ENCODE data around the gene LYST. TPM values are rescaled to one million over a fixed set of nuclear protein-coding genes. Genes with fewer than 3 reads are reported as not detected.

The LYST gene
- total RNA-seq, 2 experiments from 2014 or later = 63.8 to 76.2 TPM

DNA sequence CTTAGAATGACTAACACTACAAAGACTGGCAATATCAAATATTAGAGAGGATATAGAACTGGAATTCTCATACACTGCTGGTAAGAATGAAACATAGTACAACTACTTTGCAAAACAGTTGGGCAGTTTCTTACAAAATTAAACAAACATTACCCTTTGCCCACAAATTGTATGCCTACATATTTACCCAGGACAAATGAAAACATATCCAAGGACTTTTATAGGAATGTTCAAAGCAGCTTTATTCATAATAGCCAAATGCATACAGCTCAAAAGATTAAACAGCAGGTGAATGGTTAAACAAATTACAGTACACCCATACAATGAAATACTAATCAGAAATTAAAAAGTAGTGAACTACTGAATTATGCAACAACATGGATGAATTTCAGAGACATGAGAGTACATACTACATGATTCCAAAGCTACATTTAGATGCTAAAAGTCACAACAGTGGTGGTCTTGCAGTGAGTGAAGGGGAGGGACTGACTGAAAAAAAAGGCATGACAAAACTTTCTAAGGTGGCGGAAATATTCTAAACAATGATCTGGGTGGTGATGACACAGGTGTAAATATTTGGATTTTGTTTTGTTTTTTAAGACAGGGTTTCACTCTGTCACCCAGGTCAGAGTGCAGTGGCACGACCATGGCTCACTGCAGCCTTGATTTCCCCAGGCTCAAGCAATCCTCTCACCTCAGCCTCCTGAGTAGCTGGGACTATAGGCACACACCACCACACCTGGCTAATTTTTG is 40.4 kb downstream of the LYST start:
- Mint-ChIP-seq H3K27me3 (no peaks in the 10 kb centered on the region), H3K4me3 (no peak overlapping the region), H3K27ac (no peak overlapping the region), H3K36me3 (peaks cover 34% of the 10 kb centered on the region), H3K4me1 (peaks cover 9% of the 10 kb centered on the region), H3K9me3 (no peaks in the 10 kb centered on the region)
- DNase-seq = no peak

DNA sequence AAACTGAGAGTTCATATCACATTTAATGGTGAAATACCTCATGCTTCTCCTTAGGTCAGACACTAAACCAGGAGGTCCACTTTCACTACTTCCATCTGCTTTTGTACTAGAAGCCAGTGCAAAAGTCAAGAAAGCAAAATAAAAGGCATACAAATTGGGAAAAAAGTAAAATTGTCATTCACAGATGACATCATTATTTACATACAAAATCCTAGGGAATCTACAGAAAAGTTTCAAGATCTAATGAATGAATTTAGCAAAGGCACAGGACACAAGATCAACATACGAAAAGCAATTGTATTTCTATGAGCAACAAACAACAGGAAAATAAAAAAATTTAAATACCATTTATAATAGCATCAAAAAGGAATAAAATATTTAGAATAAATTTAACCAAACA is 41.5 kb downstream of the LYST start:
- no peak for DNase-seq
- peaks cover 3% of the 10 kb centered on the region for H3K4me1 Mint-ChIP-seq

DNA sequence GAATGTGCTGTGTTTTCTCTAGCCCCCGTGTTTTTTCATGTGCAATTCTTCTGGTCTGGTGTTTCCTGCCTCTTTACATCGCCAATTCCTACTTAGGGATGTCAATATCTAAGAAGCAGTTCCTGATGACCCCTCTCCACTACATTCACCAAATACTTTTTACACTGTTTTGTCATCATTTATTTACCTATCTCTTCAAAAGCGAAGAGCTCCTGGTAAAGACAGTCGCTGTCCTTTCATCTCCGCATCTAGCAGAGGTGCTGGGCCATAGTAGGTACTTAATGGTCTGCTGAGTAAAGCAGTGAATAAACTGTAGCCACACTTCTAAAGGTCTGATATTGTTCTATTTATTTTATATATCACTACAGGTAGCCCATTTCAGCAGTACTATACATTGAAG is 43.0 kb downstream of the LYST start:
- Mint-ChIP-seq H3K4me1 (peaks cover 6% of the 10 kb centered on the region), H3K27ac (no peak overlapping the region), H3K4me3 (no peak overlapping the region)

More for the DNA sequence above, 41.5 kb downstream of the LYST start:
- H3K4me3 Mint-ChIP-seq = no peak overlapping the region
- no peaks in the 10 kb centered on the region for H3K9me3 Mint-ChIP-seq
- H3K27ac Mint-ChIP-seq = no peak overlapping the region
- H3K27me3 Mint-ChIP-seq = no peaks in the 10 kb centered on the region
- peaks cover 28% of the 10 kb centered on the region for H3K36me3 Mint-ChIP-seq

DNA sequence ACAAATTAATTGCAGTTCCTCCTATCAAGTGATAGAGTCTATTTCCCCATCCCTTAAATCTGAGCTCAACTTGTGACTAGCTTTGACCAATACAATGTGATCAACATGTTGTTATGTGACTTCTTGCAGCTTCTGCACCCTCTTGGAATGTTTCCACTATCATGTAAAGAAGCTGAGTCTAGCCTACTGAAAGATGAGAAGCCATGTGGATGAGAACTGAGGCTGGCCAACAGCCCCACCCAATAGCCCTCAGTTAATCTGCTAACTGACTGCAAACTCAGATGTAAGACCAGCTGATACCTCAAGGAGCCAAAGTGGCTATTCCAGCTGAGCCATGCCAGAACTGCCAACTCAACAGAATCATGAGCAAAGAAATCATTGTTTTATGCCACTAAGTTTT is 44.0 kb downstream of the LYST start:
- Mint-ChIP-seq H3K27me3 (no peaks in the 10 kb centered on the region), H3K9me3 (no peaks in the 10 kb centered on the region), H3K4me3 (no peak overlapping the region), H3K36me3 (peaks cover 20% of the 10 kb centered on the region), H3K4me1 (peaks cover 6% of the 10 kb centered on the region), H3K27ac (no peak overlapping the region)
- DNase-seq = no peak

More for the DNA sequence above, 43.0 kb downstream of the LYST start:
- Mint-ChIP-seq H3K9me3 (no peaks in the 10 kb centered on the region), H3K27me3 (no peaks in the 10 kb centered on the region), H3K36me3 (peaks cover 25% of the 10 kb centered on the region)
- DNase-seq = no peak

DNA sequence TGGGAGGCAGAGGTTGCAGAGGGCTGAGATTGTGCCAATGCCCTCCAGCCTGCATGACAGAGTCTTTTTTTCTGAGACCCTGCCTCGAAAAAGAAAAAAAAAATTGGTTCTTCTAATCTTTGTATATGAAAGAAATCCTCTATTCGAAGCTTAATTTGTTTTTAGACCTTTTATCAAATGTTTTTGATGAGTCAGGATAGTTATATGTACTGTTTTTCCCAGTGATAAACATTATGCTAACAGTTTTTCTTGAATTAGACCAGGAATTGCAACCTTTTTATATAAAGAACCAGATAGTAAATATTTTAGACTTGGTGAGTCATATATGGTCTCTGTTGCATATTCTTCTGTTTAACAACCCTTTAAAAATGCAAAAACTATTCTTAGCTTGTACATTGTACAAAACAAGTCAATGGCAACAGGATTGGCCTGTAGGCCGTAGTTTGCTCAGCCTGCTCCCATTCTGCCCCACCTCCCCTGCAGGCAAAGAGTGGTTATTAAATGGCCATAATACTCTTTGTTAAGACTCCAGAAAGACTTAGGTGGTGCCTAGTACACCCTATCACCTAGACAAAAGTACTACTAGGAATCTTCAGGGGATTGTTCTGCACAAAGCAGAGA is 45.2 kb downstream of the LYST start:
- H3K9me3 Mint-ChIP-seq = no peaks in the 10 kb centered on the region
- H3K36me3 Mint-ChIP-seq = peaks cover 20% of the 10 kb centered on the region
- H3K4me3 Mint-ChIP-seq = no peak overlapping the region
- no peak for DNase-seq
- H3K27me3 Mint-ChIP-seq = no peaks in the 10 kb centered on the region
- no peak overlapping the region for H3K27ac Mint-ChIP-seq
- H3K4me1 Mint-ChIP-seq = peaks cover 11% of the 10 kb centered on the region

DNA sequence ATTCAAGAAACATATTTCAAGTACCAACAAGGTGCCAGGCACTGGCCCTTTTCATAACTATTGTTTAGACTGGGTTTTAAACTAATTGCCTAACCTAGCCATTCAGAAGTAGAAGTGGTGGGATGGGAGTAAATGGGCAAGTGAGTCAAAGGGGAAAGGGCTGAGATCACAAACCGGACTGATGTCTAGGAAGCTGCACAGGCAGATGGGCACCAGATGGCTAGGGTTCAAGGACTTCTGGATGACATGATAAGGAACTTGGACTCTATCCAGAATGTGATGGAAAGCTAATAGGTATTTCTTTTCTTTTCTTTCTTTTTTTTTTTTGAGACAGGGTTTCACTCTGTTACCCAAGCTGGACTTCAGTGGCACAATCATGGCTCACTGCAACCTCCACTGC is 46.6 kb downstream of the LYST start:
- H3K4me3 Mint-ChIP-seq = no peak overlapping the region
- peaks cover 15% of the 10 kb centered on the region for H3K36me3 Mint-ChIP-seq
- H3K27ac Mint-ChIP-seq = no peak overlapping the region
- H3K9me3 Mint-ChIP-seq = no peaks in the 10 kb centered on the region
- DNase-seq = no peak
- peaks cover 11% of the 10 kb centered on the region for H3K4me1 Mint-ChIP-seq
- no peaks in the 10 kb centered on the region for H3K27me3 Mint-ChIP-seq

DNA sequence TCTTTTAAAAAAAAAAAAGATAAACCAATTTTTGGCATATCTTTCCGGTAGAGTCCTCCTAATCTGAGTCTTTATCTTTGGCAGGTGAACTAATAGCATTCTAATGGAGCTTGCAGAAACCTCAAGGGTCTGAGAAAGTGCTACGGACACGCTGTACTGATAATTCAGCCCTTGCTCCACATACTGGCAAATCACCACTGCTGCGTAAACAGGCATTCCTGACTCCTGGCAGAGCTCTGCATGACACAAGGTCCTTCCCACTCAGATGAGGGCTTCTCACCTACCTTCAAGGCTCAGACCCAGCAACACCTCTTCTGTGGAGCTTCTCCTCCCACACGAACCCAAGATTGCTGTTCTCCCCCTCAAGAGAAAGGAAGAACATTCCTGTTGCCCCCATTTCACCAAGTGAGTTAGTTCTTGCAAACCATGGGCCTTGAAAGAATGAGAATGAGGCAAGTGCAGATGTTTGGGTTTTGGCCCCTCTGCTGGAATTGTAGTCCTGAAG is 48.0 kb downstream of the LYST start:
- DNase-seq = no peak
- Mint-ChIP-seq H3K36me3 (peaks cover 10% of the 10 kb centered on the region), H3K27ac (no peak overlapping the region), H3K9me3 (no peaks in the 10 kb centered on the region), H3K4me3 (no peak overlapping the region), H3K27me3 (no peaks in the 10 kb centered on the region), H3K4me1 (peaks cover 11% of the 10 kb centered on the region)

DNA sequence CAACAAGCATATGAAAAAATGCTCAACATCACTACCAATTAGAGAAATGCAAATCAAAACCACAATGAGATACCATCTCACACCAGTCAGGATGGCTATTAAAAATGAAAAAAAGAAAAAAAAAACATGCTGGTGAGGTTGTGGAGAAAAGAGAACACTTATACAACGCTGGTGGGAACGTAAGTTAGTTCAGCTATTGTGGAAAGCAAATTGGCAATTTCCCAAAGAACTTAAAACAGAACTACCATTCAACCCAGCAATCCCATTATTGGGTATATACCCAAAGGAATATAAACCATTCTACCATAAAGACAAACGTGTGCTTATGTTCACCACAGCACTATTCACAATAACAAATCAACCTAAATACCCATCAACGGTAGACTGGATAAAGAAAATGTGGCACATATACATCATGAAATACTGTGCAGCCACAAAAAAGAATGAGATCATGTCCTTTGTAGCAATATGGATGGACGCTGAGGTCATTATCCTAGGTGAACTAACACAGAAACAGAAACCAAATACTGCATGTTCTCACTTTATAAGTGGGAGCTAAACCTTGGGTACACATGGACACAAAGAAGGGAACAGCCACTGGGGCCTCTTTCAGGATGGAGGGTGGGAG is 49.5 kb downstream of the LYST start:
- Mint-ChIP-seq H3K27me3 (no peaks in the 10 kb centered on the region), H3K4me3 (no peak overlapping the region), H3K4me1 (peaks cover 8% of the 10 kb centered on the region), H3K27ac (no peak overlapping the region), H3K9me3 (no peaks in the 10 kb centered on the region), H3K36me3 (peaks cover 1% of the 10 kb centered on the region)
- DNase-seq = no peak

DNA sequence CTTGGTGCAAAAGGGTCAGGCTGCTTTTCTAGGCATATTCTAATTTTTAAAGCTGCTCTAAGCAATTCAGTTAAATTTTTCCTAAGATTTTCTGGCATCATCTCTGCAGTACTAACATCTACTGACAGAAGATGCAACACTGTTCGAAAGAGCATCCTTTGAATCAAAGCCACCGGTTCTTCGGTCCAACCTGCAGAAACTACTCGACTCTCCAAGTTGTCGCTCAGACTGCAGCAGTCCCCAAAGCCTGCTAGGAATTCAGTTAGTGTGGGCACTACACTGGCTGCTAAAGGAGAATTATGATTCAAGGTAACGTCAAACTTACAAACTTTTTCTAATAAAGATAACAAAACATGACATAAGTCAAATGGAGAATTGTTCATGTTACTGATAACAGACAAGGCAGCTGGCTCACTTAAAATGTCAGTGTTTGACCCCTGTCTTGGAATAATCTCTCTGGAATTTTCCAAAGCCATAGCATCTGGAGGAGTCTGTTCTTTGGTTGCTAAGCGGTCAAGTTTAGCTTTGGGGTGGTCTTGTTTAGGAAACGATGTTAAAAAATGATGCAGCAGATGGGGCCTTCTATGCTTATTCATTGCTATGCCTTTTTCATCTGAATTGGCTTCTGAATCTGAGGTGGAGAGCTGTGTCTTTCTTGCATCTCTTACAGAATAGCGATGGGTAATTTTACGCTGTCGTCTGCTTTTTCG is 56.9 kb downstream of the LYST start:
- Mint-ChIP-seq H3K9me3 (no peaks in the 10 kb centered on the region), H3K4me3 (no peak overlapping the region), H3K27ac (no peak overlapping the region), H3K27me3 (no peaks in the 10 kb centered on the region), H3K4me1 (no peaks in the 10 kb centered on the region), H3K36me3 (peaks cover 21% of the 10 kb centered on the region)
- no peak for DNase-seq

DNA sequence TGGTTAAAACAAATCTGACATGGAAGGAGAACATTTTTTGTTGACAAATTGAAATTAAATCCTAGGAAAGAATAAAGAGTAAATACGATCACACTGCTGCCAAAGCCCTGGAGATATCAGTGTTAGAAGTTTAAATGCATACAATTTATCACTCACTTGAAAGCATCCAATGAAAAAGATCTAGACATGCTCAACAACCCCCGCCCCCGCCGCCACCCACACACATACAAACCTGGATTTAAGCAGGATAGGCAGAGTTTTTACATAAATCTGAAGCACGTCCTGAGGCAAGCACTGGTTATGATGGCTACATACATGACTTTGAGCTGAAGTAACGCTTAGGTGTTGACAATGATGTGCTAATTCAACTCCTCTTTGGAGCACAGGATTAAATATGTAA is 58.5 kb downstream of the LYST start:
- Mint-ChIP-seq H3K27ac (no peak overlapping the region), H3K4me3 (no peak overlapping the region), H3K27me3 (no peaks in the 10 kb centered on the region), H3K9me3 (no peaks in the 10 kb centered on the region), H3K4me1 (no peaks in the 10 kb centered on the region), H3K36me3 (peaks cover 25% of the 10 kb centered on the region)
- DNase-seq = no peak

DNA sequence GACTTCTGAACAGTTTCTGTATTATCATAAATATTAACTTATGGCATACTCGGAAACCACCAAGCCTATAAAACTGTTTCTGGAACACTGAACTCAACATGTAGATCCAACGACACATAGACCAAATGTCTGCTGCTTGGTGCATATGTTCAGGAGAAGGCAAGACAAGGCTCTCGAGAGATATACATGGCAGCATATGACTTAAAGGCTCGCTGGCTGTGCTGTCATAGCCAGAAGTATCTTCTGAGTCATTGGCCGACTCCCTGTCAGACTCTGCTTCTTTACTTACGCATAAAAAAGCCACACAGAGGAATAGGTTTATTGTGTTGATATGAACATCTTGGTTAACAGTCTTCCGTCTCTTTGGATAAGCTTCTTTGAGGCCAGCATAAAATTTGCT is 60.6 kb downstream of the LYST start:
- H3K4me3 Mint-ChIP-seq = no peak overlapping the region

DNA sequence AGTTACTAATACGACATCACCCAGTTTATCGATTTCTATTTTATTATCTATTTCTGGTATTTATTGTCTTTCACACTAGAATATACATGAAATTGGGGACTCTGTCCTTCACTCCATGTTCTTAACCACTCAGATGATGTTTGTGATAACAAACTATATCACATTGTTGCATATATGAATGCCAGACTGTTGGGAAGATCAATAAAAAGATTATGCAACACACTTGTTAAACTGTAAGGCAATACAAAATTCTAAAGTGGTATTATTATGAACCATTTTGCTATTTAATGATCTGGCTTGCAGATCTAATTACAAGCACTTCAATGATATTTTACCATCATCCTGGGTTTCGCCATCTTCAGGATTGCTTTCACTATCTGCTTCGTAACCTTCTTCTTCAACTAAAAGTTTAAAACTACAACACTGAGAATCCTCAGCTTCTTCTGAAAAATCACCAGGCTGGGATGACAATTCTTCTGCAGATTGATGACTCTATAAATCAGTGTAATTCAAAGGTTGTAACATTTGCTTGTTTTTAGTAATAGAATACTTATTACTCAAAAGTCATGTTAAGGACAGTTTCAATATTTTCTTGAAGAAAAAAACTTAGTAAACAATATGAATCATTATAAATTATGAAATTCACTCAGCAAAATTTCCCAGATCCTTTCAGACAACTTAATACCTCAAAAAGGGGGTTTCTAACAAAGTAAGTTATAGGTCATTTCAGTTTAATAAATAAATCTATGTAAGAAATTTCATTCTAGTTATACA is 63.9 kb downstream of the LYST start:
- DNase-seq = no peak
- Mint-ChIP-seq H3K36me3 (peaks cover 41% of the 10 kb centered on the region), H3K4me3 (no peak overlapping the region), H3K9me3 (no peaks in the 10 kb centered on the region), H3K27me3 (no peaks in the 10 kb centered on the region), H3K27ac (no peak overlapping the region), H3K4me1 (peaks cover 10% of the 10 kb centered on the region)

More for the DNA sequence above, 60.6 kb downstream of the LYST start:
- Mint-ChIP-seq H3K9me3 (no peaks in the 10 kb centered on the region), H3K4me1 (peaks cover 1% of the 10 kb centered on the region), H3K36me3 (peaks cover 30% of the 10 kb centered on the region), H3K27me3 (no peaks in the 10 kb centered on the region), H3K27ac (no peak overlapping the region)
- DNase-seq = no peak

DNA sequence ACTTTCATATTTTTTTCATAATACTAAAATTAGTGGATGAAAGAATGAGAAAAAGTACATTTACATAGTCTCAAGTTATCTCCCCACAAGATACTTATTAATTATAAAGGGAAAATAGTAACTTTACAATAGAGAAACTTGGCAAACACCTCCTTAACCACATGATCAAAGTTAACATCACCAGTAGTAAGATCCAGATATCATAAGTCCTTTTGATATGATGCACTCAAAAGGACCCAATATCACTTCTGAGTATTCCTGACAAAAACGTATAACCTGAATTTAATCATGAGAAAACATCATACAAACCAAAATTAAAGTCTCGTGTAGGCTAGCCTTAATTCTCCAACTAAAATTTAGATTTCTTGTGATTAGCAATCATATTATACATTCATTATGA is 67.4 kb downstream of the LYST start:
- DNase-seq = no peak
- peaks cover 3% of the 10 kb centered on the region for H3K9me3 Mint-ChIP-seq
- H3K4me3 Mint-ChIP-seq = no peak overlapping the region
- peaks cover 49% of the 10 kb centered on the region for H3K36me3 Mint-ChIP-seq
- H3K4me1 Mint-ChIP-seq = peaks cover 10% of the 10 kb centered on the region
- no peaks in the 10 kb centered on the region for H3K27me3 Mint-ChIP-seq
- no peak overlapping the region for H3K27ac Mint-ChIP-seq

DNA sequence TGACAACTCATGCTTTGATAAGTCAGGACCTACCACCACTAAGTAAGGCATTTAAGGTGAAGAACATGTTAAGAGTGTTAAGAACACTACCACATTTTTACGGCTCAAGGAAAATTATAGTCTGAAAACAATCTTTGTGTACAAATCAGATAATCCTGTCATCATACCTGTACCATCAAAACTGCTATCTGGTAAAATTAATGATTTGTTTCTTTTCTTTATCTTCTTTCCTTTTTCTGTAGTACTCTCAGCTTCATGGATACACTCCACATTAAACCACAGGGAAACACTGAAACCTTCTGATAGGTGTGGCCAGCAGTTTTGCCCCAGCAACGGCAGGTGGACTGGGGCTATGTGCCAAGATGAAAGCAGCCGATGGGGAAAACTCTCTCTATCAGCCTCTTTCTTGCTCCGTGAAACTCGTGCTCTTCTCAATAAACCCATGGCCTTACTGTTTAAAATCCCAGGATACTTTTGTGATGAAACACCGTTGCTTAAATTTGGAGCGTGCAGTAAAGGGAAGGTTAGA is 75.1 kb downstream of the LYST start:
- H3K9me3 Mint-ChIP-seq = peaks cover 1% of the 10 kb centered on the region
- peaks cover 3% of the 10 kb centered on the region for H3K4me1 Mint-ChIP-seq
- H3K27me3 Mint-ChIP-seq = no peaks in the 10 kb centered on the region
- H3K4me3 Mint-ChIP-seq = no peak overlapping the region
- no peak for DNase-seq
- H3K27ac Mint-ChIP-seq = no peak overlapping the region
- H3K36me3 Mint-ChIP-seq = peaks cover 28% of the 10 kb centered on the region
